Smooth muscle cell (in vitro differentiated cells): ENCODE results near the gene LIN37. TPM values are rescaled to one million over a fixed set of nuclear protein-coding genes. Genes with fewer than 3 reads are reported as not detected.

Experiments used
- DNase-seq: peaks from one replicate; lab custom pipeline; 2025; ENCODE audit not compliant: unreplicated experiment; lab: John Stamatoyannopoulos, UW
- H2AFZ ChIP-seq: fragments of 200-600 bp; sonication (generic); 2 replicates; pipeline ENCODE4 v1.6.0; 2016; ENCODE audit warnings: antibody characterized with exemption, low read depth, mild to moderate bottlenecking
- H3F3A ChIP-seq: fragments of 200-600 bp; sonication (generic); 2 replicates; pipeline ENCODE4 v1.6.0; 2017; ENCODE audit warnings: antibody characterized with exemption, low read depth
- H3K27ac ChIP-seq: fragments of 200-600 bp; sonication (generic); 2 replicates; pipeline ENCODE4 v1.5.1; 2016; ENCODE audit warnings: low read depth, mild to moderate bottlenecking
- H3K27me3 ChIP-seq: fragments of 200-600 bp; sonication (generic); 2 replicates; pipeline ENCODE4 v1.6.1; 2016; ENCODE audit warnings: low read depth, mild to moderate bottlenecking
- H3K36me3 ChIP-seq: fragments of 200-600 bp; sonication (generic); 2 replicates; pipeline ENCODE4 v1.5.1; 2016; ENCODE audit warnings: low read depth
- H3K4me1 ChIP-seq: fragments of 200-600 bp; sonication (generic); 2 replicates; pipeline ENCODE4 v1.5.1; 2016; ENCODE audit warnings: low read depth
- H3K4me2 ChIP-seq: fragments of 200-600 bp; sonication (generic); 2 replicates; pipeline ENCODE4 v1.6.0; 2016; ENCODE audit warnings: mild to moderate bottlenecking
- H3K4me3 ChIP-seq: fragments of 200-600 bp; sonication (generic); 2 replicates; pipeline ENCODE4 v1.5.1; 2016; ENCODE audit warnings: mild to moderate bottlenecking
- H3K79me2 ChIP-seq: fragments of 200-600 bp; sonication (generic); 2 replicates; pipeline ENCODE4 v1.6.0; 2016; ENCODE audit warnings: low read depth, mild to moderate bottlenecking
- H3K9ac ChIP-seq: fragments of 200-600 bp; sonication (generic); 2 replicates; pipeline ENCODE4 v1.6.0; 2016; ENCODE audit warnings: low read depth
- H3K9me3 ChIP-seq: fragments of 200-600 bp; sonication (generic); replicated peaks from 2 replicates; pipeline ENCODE4 v1.5.1; 2016; ENCODE audit warnings: low read depth
- H4K20me1 ChIP-seq: fragments of 200-600 bp; sonication (generic); 2 replicates; pipeline ENCODE4 v1.6.0; 2016; ENCODE audit warnings: low read depth
- CTCF ChIP-seq: fragments of 200-600 bp; sonication (generic); IDR thresholded peaks from 2 replicates; pipeline ENCODE4 v1.5.1; 2017; ENCODE audit warnings: borderline replicate concordance, mild to moderate bottlenecking, antibody characterized with exemption; ENCODE audit not compliant: insufficient read depth, poor library complexity, severe bottlenecking
- WGBS: methylation state at CpG from one replicate; pipeline ENCODE4 v1.1.7; 2016; ENCODE audit warnings: low lambda C conversion rate; 5-methylcytosine and 5-hydroxymethylcytosine counted together
- polyA plus RNA-seq: library from polyadenylated mRNA; unstranded; fragments of >200 nt; fragmentation: Nextera tagmentation; extraction: Ambion mirVana; gene quantifications from 2 replicates; pipeline ENCODE4 v1.2.1, GENCODE V29; 2016
- total RNA-seq: library from RNA; depleted of rRNA; stranded (reverse); fragments of >200 nt; gene quantifications from 2 replicates; pipeline ENCODE4 v1.2.3, GENCODE V29; 2014

Gene LIN37
- total and polyA plus RNA-seq, 2 experiments from 2014 or later = 16.4 to 17.8 TPM

GRCh38 chr19:35731353-35731752 is 17.0 kb upstream of the LIN37 start:
- no peaks in the 10 kb centered on the region for H3K79me2 ChIP-seq
- DNase-seq = no peak
- no peaks in the 10 kb centered on the region for H3F3A ChIP-seq
- no peaks in the 10 kb centered on the region for H3K27me3 ChIP-seq
- no peak overlapping the region for H3K9ac ChIP-seq
- H3K4me2 ChIP-seq = no peak overlapping the region
- H2AFZ ChIP-seq = no peak overlapping the region
- no peak overlapping the region for H3K27ac ChIP-seq
- H3K4me3 ChIP-seq = no peak overlapping the region
- H4K20me1 ChIP-seq = peaks cover 16% of the 10 kb centered on the region
- TF ChIP-seq CTCF = no peak
- no peaks in the 10 kb centered on the region for H3K4me1 ChIP-seq
- no peaks in the 10 kb centered on the region for H3K9me3 ChIP-seq
- 75% methylated on average over 9 of the region's 9 CpGs for WGBS
- H3K36me3 ChIP-seq = peaks cover 2% of the 10 kb centered on the region

GRCh38 chr19:35731779-35732405 is 16.5 kb upstream of the LIN37 start:
- Histone ChIP-seq H3K4me3 (no peak overlapping the region), H3K36me3 (no peaks in the 10 kb centered on the region)

GRCh38 chr19:35732540-35733179 is 15.7 kb upstream of the LIN37 start:
- peaks cover 16% of the 10 kb centered on the region for H4K20me1 ChIP-seq
- TF ChIP-seq CTCF = no peak
- no peak overlapping the region for H3K4me2 ChIP-seq
- no peak overlapping the region for H3K4me3 ChIP-seq
- H3K27me3 ChIP-seq = no peaks in the 10 kb centered on the region
- H2AFZ ChIP-seq = no peak overlapping the region
- no peaks in the 10 kb centered on the region for H3K79me2 ChIP-seq
- H3K9me3 ChIP-seq = no peaks in the 10 kb centered on the region
- H3K9ac ChIP-seq = no peak overlapping the region
- no peaks in the 10 kb centered on the region for H3F3A ChIP-seq
- no peak for DNase-seq
- no peaks in the 10 kb centered on the region for H3K4me1 ChIP-seq
- H3K36me3 ChIP-seq = no peaks in the 10 kb centered on the region
- no peak overlapping the region for H3K27ac ChIP-seq
- 99% methylated on average over 22 of the region's 25 CpGs for WGBS

More at GRCh38 chr19:35731779-35732405, 16.5 kb upstream of the LIN37 start:
- Histone ChIP-seq H3K9ac (no peak overlapping the region), H4K20me1 (peaks cover 16% of the 10 kb centered on the region), H3F3A (no peaks in the 10 kb centered on the region), H3K79me2 (no peaks in the 10 kb centered on the region), H2AFZ (no peak overlapping the region), H3K9me3 (no peaks in the 10 kb centered on the region), H3K4me2 (no peak overlapping the region), H3K4me1 (no peaks in the 10 kb centered on the region), H3K27me3 (no peaks in the 10 kb centered on the region), H3K27ac (no peak overlapping the region)
- no peak for TF ChIP-seq CTCF
- WGBS = 99% methylated on average over 13 of the region's 21 CpGs
- no peak for DNase-seq
